Fibroblast of gingiva (primary cell): ENCODE measurements around the gene CTDNEP1.
A peak's percentile ranks its signal among the peaks of the same experiment; 100 is the strongest.

Source experiments
- DNase-seq: peaks from one replicate; pipeline ENCODE4 v3.0.0-alpha.2; 2011; ENCODE audit warnings: low read depth

Gene CTDNEP1

DNA sequence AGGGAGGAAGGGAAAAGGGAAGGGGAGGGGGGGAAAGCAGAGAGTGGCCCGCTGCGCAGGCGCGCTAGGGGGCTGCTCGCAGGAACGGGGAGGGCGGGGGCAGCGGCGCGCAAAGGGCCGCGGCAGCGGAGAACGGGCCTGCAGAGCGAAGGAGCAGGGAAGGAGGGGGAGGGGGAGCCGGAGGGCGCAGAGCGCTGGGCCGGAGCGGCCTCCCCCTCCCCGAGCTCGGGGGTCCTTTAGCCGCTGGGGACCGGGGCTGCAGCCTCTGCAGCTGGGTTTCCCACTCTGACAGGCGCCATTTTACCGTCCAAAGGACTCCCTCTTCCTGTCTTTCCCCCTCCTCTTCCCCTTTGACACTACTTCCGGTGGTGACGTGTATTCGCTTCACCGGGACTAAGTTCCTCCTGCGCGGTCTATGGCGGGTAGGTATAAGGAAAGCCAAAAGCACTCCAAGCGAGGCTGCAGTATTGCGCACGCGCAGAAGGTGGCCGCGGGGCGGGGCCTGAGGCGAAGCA lies at the start of gene CTDNEP1:
Gene CTDNEP1 (minus strand): TSS at position 74 of the 515 bp plus-strand sequence. CDS start 438 bp downstream, outside the sequence.
- DNase-seq = peak; percentile 99

DNA sequence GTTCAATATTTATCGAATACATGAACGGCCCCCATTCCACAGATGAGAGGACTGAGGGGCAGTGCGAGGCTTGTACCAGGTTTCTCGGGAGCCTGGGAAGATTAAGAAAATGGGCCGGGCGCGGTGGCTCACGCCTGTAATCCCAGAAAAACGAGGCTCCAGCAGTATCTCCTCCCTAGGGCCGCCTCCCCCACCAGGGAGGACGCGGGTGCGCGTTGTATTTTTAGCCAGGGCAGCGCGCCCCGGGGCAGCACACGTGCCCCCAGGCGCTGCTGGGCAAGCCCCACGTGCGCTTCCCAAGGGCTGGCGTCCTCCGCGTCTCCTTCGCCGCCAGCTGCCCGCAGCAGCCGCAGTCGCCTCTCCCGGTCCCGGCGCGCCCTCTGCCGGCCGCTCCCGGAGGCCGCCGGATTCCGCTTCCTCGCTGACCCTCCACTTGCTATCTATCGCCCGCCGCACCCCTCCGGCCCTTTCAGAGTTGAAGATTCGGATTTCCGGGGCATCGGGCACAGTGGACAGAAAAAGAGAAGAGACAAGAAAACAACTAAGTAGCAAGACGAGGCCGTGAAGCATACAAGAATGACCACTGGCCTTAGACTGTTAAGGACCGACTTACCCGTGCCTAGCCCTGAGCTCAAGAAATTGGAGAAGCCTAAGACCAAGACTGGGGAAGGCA lies 44.8 kb upstream of the CTDNEP1 start:
- peak; percentile 82 for DNase-seq

DNA sequence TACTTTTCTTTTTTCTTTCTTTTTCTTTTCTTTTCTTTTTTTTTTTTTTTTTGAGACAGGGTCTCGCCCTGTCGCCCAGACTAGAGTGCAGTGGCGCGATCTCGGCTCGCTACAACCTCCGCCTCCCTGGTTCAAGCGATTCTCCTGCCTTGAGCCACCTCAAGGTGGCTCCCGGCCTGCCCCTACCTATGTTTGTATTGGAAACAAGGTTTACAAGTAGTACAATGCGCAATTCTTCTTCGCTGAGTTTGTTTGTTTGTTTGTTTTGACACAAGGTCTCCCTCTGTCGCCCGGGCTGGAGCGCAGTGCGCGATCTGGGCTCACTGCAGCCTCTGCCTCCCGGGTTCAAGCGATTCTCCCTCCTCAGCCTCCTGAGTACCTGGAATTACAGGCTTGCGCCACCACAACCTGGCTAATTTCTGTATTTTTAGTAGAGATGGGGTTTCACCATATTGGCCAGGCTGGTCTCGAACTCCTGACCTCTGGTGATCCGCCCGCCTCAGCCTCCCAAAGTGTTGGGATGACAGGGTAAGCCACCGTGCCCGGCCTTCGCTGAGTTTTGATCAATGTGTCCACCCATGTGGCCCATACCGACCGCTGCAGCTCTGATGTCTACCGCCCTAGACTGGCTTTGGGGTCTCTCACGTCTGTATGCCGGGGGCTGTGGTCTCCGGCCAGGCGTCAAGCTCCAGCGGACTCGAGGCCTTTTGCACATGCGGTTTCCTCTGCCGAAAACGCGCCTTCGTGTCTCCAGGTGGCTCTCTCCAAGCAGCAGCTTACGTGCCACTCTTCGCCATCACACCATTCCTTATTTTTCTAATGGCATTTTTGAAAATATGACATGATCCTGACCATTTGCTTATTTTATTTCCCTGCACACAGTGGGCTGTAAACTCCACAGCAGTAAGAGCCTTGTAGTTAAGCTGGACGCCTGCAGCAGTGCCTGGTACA lies 44.0 kb upstream of the CTDNEP1 start:
- no peak for DNase-seq

DNA sequence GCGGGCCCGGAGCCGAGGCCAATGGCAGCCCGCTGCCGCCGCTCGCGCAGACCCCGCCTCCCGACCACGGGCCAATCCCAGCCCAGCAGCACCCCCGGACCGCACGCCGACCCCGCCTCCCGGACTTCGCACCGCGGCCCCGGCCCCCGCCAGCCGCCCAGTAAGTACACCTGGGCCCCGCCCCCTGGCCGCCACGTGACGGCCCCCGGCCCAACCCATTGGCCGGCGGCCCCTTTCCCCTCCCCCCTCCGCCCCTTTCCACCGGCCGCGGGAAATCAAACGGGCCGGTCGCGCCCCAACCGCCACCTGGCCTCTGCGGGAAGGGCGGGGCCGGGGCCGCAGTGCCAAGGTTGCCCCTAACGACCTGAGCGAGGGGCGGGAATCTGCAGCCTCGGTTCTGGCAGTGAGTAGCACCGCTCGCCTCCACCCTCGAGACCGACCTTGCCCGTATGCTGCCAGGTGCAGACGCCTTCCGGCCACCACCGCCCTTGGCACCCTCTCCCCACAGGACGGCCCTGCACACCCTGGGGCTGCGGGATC lies 43.1 kb upstream of the CTDNEP1 start, which contains the start of gene YBX2:
Gene YBX2 (minus strand): TSS at position 26 of the 540 bp plus-strand sequence. CDS start 139 bp downstream, outside the sequence.
- no peak for DNase-seq

DNA sequence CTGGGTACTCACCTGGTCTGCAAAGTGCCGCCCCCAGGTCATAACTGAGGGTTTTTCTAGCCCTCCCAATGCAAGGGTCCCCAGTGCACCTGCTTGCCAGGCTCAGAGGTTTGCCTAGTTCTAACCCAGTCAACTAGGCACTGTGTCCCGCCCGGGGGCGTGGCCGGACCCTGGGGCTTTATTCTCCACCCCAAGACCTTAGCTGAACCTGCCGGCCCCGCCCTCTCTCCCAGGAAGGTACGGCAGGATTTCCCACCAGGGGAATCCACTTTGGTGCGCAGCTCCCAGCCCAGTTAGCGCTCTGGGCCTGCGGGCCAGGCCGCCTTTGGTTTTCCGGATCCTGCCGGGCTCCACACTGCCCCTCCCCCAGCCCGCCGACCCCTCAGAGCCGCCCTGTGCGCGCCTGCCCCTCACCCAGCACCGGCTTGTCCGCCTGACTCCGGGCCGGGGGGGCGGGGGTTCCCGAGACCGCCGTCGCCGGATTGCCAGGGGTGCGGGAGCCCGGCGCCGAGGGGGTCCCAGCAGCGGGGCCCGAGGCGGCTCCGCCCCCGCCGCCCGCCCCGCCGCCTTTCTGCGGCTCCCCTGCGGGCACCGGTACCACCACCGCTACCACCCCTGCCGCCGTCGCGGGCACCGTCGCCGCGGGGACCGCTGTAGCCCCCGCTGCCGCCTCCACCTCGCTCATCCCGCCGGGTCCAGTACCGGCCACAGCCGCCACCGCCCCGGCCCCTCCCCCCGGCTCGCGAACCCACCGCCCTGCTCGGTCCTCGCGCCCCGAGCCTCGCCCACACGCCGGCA lies 42.5 kb upstream of the CTDNEP1 start:
- DNase-seq = no peak

DNA sequence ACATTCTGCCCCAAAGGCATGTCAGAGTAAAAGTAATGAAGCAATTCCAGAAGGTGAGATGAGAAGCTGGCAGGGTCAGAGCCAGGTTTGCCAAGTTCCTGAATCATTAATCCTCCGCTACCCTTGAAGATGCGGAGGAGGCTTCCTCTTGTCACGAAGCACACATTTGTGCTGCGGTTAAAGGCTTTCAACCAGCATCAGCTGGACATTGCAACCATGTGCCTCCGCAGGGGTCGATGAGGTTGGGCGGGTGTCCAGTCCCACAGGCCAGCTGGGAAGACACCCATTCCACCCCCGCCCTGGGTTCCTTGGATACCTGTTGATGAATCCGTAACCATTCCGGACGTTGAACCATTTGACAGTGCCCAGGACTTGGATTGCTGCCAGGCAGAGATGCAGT lies 41.6 kb upstream of the CTDNEP1 start:
- DNase-seq = no peak

DNA sequence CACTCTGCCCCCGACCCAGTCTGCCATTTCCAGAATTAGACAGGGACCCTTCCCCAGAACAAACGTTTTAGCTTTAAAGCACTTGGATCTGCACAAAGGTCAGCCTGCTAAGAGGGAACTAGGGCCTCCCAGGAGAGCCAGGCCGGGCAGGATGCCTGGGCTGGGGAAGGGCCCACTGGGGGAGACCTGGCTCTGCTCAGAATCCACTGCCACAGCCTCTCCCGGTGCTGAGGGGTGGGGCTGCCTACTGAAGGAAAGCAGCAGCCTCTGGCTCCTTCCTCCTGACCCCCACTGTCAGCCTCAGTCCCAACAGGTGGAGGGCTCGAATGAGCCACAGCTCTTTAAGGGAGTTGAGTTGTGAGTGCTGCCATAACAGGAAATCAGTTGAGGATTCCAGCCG lies 41.2 kb upstream of the CTDNEP1 start:
- no peak for DNase-seq

DNA sequence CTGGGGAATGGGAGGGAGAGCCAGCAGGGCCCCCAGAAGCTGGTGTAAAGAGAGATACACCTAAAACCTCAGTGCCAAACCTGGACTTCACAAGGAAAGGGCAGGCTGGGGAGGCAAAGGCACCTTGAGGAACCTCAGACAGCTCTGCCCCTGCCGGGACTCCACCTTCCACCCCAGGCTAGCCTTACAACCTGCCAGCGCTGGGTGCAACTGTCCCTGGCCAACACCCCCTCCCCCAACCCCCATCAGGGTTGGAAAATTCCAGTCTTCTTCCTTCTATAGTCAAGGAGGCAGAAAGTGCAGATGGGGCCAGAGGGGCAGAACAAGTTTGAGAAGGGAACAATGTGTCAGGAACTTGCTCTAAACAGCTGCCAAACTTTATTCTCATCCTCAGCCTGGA lies 40.7 kb upstream of the CTDNEP1 start:
- DNase-seq = no peak

DNA sequence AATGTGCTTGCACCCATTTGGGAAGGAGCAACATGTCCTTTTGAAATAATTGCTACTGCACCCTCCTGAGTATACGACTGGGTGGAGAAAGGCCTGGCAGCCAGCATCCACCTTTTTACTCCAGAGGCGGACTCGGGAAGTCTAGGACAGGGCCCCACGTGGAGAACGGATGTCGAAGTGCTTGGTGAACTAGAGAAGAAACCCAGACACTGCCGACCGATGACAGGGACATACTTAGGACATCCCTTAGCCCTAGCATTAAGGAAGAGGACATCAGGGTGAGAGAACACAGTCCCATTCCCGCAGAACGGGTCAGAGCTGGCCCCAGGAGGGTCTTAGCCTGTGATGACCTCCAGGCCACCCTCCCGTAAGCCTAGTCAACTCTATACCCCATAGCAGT lies 39.2 kb upstream of the CTDNEP1 start:
- no peak for DNase-seq

DNA sequence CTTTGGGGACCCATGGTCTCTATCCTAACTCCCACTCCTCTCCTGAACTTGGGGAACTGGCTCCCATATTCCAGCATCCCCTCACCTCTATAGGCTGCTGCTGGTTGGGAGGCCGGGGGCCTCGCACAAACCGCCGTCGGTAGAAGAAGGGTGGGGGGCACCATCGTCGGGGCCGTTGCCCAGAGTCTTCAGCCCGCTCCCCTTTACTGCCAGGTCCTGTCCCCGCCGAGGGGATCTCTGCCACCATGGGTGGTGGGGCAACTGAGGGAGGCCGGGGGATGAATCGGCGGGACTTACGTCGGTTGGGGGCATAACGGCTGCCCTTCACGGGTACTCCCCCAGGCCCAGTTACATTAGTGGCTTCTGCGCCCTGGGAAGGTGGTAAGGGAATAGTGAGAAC lies 38.6 kb upstream of the CTDNEP1 start:
- no peak for DNase-seq

DNA sequence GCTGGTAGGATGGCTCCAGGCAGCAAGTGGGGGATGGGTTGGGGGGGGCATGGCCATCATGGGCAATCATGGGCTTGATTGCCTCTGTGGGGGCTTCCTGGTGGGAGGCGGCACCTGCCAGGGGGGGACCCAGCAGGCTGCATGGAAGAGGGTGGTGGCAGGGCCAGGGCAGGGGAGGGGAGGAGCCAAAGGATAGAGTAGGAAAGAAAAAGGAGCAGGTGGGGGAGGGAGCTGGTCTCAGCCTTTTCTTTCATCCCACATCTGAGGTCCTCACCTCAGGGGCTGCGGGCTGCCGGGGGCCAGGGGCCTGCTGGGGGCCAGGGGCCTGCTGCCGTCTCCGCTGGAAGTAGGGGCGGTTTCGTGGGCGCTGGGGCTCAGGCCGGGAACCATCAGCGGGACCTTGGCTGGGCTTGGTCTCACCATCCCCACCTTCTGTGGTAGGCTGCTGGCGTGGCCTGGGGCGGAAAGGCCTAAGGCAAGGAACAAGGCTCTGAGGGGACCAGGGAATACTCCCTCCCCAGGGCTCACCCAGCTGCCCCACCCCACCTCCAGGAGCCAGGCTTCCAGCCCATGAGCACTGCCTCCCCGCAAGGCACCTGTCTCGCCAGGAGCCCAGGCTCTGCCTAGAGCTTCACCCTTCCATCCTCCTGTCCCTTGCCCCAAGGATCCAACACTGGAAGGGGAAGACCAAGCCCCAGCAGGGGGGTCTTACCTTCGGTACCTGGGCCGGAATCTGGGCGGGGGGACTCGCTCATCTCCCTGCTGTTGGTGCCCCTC lies 37.9 kb upstream of the CTDNEP1 start:
- no peak for DNase-seq

DNA sequence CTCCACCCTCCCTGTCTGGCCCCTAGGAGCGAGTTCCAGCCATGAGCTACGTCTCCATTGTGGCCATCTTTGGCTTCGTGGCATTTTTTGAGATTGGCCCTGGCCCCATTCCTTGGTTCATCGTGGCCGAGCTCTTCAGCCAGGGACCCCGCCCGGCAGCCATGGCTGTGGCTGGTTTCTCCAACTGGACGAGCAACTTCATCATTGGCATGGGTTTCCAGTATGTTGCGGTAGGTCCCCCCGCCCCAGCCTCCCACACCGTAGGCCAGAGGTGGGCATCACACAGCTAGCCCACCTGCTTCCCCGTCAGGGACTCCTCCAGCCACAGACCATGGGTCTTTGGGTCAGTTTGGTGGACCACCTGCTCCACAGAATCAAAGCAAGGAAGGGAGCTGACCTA lies 34.1 kb upstream of the CTDNEP1 start:
- DNase-seq = no peak

DNA sequence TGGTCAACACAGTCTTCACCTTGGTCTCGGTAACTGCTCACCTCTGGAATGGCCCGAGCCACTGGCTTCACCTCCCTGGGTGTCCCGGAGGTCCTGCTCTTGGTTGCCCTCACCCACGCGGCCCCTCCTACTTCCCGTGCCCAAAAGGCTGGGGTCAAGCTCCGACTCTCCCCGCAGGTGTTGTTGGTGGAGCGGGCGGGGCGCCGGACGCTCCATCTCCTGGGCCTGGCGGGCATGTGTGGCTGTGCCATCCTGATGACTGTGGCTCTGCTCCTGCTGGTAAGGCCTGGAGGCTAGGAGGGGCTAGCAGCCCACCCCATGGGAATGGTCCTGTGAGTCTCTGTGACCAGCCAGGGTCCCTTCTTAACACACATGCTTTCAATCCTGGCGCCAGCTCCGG lies 33.4 kb upstream of the CTDNEP1 start:
- no peak for DNase-seq

DNA sequence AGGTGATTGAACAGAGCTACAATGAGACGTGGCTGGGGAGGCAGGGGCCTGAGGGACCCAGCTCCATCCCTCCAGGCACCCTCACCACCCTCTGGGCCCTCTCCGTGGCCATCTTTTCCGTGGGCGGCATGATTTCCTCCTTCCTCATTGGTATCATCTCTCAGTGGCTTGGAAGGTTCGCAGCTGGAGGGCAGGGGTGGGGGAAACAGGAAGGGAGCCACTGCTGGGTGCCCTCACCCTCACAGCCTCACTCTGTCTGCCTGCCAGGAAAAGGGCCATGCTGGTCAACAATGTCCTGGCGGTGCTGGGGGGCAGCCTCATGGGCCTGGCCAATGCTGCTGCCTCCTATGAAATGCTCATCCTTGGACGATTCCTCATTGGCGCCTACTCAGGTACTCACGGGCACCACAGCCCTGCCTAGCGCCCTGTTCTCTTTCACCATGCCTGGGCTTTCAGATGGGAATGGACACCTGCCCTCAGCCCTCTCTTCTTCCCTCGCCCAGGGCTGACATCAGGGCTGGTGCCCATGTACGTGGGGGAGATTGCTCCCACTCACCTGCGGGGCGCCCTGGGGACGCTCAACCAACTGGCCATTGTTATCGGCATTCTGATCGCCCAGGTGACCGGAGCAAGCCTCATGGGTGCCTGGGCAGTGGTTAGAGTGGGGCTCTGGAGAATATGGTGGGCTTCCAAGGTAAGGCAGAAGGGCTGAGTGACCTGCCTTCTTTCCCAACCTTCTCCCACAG lies 32.1 kb upstream of the CTDNEP1 start:
- no peak for DNase-seq

DNA sequence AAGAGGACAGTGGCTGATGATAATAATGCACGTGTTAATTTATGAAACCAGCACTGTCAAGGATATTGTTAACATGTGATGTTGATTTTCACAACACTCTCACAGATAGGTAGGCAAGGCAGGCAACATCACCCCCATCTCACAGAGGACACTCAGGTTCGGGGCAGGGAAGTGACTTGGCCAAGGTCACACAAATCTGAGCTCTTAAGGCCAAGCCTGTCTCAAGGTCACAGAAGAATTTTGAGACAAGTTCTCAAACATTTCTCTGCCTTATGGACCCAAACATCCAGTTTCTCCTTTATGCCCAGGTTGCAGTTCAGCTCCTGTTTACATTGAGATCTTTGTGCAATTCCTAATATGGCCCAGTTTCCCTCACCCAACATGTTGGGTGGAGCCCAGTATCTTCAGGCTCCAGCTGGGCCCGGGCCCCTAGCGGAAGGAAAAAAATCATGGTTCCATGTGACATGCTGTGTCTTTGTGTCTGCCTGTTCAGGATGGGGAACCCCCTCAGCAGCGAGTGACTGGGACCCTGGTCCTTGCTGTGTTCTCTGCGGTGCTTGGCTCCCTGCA lies 31.3 kb upstream of the CTDNEP1 start:
- no peak for DNase-seq

DNA sequence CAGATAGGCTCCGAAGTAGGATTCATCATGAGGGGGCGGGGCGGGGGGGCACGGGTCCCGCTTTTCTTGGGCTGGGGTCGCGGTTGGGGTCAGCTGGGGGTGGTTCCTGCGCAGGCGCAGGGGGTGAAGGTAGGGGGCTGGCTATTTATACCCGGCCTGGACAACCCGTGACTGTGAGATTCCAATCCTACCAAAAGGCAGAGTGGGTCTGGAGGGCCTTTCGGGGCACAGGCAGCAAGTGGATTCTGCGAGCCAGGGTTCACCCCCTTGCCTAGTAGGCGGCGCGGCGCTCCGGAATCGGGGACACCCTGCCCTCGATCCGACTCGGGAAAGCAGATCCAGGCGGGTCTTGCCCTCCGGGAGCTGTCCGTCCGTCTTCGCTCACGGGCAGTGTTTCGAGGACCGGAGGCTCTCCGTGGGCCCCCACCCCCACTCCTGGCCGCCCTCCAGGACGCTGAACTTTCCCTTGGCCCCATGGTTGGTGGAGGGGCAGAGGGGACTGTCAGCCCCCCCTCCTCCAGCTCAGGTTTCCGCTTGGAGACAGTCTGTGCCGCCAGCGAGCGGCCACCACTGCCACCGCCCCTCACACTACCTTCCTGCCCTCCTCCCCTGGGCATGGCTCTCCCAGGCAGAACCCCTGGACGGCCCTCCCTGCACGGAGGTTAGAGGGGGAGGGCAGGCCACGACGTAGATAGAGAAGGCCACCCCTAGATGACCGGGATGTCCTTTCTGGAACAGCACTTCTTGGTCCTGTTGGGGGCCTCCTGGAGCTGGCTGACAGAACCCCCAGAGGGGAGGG lies 30.6 kb upstream of the CTDNEP1 start:
- no peak for DNase-seq

DNA sequence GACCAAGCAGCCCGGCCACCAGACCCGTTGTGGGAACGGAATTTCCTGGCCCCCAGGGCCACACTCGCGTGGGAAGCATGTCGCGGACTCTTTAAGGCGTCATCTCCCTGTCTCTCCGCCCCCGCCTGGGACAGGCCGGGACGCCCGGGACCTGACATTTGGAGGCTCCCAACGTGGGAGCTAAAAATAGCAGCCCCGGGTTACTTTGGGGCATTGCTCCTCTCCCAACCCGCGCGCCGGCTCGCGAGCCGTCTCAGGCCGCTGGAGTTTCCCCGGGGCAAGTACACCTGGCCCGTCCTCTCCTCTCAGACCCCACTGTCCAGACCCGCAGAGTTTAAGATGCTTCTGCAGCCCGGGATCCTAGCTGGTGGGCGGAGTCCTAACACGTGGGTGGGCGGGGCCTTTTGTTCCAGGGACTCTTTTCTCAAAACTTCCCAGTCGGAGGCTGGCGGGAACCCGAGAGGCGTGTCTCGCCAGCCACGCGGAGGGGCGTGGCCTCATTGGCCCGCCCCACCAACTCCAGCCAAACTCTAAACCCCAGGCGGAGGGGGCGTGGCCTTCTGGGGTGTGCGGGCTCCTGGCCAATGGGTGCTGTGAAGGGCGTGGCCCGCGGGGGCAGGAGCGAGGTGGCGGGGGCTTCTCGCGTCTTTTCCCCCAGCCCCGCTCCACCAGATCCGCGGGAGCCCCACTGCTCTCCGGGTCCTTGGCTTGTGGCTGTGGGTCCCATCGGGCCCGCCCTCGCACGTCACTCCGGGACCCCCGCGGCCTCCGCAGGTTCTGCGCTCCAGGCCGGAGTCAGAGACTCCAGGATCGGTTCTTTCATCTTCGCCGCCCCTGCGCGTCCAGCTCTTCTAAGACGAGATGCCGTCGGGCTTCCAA lies 29.8 kb upstream of the CTDNEP1 start, which contains the start of gene SLC2A4:
Gene SLC2A4 (plus strand): TSS at position 645 of the 879 bp plus-strand sequence. CDS start 217 bp downstream, at position 862.
- DNase-seq = peak; percentile 83

DNA sequence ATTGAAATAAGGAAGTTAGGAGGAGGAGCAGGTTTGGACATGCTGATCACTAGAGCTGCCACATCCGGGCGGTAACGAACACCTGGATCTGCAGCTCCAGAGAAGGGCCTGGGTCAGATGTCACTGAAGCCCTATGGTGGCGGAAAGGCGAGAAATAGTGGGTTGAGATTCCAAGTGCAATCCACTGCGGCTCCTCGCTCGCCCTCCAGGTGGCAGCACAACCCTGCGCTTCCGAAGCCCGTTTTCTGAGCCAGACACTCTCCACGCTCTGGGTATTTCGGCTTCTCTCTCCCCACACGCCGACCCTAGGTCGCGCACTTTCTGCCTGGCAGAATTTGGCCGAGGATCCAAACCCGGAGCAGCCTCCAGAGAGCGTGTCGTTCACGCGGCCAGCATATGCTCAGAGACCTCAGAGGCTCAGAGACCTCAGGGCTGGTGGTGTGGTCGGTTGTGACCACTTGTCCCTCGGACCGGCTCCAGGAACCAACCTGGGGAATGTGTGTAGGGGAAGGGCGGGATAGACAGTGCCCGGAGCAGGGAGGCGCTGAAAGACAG lies 29.1 kb upstream of the CTDNEP1 start:
- peak; percentile 70 for DNase-seq
